Stimulated activated CD8-positive, alpha-beta memory T cell treated with anti-CD3 and anti-CD28 coated beads, Interleukin-12 subunit alpha, Interleukin-12 subunit beta, amount 100 ng/mL, for 24 hours (primary cell): ENCODE measurements around the gene SGO2.

Experiments used
- DNase-seq: peaks from one replicate; pipeline ENCODE4 v3.0.0-alpha.2; 2020; ENCODE audit errors: extremely low read depth

Gene SGO2

DNA sequence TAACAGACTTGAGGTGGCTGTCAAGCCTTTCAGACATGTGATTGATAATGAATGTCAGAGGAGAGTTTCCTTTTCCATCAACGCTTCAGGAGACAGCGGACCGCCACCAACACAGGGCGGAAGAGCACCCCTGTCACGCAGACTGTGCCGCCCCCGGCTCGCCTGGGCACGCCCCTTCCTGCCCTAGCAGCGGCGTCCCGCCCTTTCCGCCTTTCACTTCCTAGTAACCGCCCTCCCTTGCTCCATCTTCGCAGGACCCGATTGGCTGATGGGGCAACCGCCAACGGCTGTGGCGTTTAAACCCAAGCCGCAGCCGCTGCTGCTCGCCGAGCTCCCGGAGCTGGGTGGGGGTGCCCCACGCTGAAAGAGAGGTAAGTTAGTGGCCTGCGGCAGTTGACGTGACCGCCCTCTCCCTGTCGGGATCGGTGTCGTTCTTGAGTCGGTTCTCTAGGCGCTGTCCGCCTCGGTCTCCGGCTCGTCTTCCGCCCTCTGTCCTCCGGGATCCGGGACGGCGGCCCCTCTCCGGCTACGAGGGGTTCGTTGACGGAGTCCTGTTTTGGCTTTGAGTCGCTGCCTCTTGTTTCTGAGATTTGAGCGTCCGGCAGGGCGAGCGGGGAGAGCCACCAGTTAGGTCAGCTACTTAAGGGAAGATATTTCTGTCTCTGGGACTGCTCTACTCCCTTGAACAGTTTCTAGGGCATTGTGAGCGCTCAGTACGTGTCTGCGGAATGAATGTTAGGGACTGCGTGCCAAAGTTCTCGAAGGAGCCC, at the start of gene SGO2:
TSS of gene SGO2 (plus strand) at position 326 of the 770 bp plus-strand sequence. CDS start 6,769 bp downstream, outside the sequence.
- peak; percentile 91 for DNase-seq

DNA sequence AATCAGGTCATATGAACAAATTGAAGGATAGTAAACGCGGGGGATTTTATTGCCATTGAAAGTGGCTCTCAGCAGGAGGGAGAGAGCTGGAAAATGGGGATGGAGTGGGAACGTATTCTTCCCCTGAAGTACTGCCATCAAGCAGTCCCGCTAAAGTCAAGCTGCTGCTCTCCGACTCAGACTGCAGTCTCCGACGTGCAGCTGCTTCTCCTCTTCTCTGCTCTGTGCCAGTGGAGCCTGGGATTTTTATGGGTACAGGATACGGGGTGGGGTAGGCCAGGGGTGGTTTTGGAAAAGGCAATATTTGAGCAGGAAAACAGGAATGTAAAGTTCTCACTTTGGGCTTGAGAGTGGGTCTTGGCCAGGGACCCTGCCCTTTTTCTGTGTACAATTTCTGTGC, 49.2 kb upstream of the SGO2 start:
- DNase-seq, result no peak

DNA sequence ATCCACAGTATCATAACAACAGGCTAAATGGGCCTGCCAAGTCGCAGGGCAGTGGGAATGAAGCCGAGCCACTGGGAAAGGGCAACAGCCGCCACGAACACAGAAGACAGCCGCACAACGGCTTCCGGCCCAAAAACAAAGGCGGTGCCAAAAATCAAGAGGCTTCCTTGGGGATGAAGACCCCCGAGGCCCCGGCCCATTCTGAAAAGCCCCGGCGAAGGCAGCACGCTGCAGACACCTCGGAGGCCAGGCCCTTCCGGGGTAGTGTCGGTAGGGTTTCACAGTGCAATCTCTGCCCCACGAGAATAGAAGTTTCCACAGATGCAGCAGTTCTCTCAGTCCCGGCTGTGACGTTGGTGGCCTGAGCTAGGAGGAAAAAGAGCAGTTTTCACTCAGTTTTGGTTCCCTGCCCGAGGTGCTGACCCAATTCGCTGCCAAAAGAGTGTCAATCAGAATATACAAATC, 48.3 kb upstream of the SGO2 start:
- DNase-seq, result no peak

DNA sequence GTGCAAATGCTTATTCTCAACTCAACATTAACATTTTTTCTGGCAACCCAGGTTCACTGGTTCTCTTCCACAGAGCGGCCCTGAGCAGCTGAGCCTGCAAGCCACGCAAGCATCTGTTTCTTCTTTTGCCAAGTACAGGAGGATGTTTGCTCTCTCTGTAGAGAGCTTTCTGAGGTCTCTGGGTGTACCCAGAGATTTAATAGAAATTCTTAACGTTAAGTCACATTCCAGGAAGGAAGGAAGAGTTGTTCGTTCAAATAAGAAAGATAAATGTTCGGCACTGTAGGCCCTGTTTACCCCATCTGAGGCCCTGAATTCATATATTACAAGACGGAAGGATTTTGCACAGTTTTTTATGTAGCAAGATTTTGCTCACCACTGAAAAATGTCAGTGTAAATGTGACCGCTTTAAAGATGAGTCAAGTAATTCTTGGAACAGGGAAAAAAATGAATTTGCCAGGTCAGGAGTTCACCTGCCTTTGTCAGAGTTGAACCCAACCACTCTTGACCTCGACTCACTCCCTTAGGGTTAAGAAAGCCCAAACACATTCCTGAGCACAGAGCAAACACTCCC, 46.2 kb upstream of the SGO2 start:
- DNase-seq, result no peak

- DNase-seq, result no peak
These were observed 43.8 kb upstream of the SGO2 start for GRCh38 chr2:200482194-200482593.

GRCh38 chr2:200483729-200484198, 42.2 kb upstream of the SGO2 start:
- no peak for DNase-seq

DNA sequence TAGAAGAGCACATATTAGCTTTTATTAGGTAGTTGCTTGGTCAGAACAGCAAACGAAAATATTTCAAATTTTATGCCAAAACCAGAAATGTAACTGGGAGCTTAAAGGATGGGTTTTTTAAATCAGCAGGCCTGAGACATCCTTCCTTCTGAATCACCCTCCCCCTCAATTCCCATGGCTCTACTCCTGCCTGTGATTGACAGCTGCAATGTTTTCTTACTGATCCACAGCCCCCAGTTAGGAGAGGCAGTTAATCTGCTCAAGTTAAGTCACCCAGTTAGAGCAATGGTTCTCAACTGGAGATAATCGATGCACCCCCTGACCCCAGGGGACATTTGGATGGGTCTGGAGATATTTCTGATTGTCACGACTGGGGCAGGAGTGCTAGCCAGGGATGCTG, 41.1 kb upstream of the SGO2 start:
- DNase-seq, result no peak

- no peak for DNase-seq
These were observed 39.5 kb upstream of the SGO2 start for GRCh38 chr2:200486529-200486928.

- no peak for DNase-seq
These were observed 37.8 kb upstream of the SGO2 start for GRCh38 chr2:200488169-200488568.

GRCh38 chr2:200490001-200490400, 36.0 kb upstream of the SGO2 start:
- DNase-seq, result no peak

- no peak for DNase-seq
These were observed 33.4 kb upstream of the SGO2 start for GRCh38 chr2:200492656-200493055.

GRCh38 chr2:200494048-200494447, 32.0 kb upstream of the SGO2 start:
- DNase-seq, result no peak

- no peak for DNase-seq
These were observed 29.3 kb upstream of the SGO2 start for GRCh38 chr2:200496696-200497095.

DNA sequence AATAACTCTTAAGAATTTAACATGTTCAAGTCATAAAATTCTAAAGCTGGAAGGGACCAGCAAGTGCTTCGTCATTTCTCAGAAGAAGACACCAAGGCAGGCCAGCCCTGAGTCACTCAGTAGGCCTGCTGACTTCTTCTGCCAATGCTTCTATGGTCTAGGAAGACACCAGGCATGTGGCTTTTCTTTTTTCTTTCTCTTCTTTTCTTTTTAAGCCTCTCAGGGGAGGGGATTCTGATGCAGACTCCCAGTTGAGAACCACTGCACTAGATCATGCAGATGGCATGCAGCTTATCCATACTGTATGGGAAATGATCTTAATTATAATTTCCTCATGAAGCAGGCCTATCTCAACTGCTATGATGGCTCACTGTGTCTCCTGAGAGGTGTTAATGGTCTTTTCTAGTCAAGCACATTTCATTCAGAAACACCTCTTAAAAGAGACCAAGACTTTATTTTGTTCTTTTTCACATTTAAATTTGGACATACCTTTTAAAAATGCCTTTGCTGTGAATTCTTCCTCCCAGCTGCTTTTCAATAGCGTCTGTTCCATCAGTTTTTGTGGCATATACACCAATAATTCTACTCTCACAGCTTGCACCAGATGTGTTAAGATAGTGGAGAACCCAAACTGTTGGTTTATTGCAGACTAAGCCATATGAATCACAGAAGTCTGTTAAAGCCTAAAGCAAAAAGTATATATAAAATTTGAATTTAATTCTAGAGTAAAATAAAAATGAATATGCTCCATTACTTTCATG, 27.4 kb upstream of the SGO2 start:
- no peak for DNase-seq

DNA sequence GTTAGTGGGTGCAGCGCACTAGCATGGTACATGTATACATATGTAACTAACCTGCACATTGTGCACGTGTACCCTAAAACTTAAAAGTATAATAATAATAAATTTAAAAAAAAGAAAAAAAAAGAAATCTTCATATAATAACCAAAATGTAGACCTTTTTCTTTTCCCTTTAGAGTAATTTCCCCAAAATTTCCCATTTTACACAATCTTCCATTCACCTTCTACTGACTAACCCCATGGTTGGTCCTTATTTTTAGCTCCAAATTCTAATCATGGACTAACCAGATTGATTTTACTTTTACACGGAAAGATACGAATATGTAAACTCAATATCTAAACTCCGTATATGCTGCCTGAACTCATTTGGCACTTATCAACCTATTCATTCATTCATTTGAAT, 23.8 kb upstream of the SGO2 start:
- no peak for DNase-seq

DNA sequence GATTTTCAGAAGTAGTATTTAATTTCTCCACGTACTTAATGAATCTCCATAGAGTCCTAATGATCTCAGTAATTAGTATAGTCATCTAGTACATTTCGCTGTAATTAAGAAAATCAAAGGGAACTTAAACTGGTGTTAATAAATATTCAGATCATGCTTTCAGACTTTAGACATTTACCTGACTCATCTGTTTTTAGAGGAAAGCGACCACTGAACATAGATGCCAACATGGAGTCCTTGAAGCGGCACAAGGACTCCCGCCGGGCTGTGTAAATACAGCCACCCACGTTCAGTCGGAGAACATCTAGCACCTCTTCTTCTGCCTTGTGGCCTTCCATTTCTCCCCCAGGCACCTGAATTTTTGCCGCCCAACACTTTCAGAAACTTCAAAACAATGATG, 19.3 kb upstream of the SGO2 start:
- no peak for DNase-seq

DNA sequence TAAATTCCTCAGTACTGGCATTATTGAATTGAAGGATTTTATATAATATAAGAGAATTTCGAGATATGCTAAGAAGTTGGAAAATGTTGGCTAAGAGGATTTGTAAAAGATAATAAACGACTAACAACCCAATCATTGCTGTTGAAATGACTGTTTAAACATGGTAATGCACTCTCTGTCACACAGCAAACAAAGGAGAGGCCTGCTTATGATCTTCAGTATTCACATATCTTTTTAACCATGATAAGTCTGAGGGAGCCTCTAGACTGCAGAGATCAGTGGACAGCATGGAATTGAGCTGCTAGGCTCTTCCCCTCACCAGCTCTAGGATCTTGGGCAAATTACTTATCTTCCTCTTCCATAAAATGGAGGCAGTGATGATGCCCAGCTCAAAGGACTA, 18.8 kb upstream of the SGO2 start:
- DNase-seq, result no peak

- no peak for DNase-seq
These were observed 16.8 kb upstream of the SGO2 start for GRCh38 chr2:200509235-200509611.

DNA sequence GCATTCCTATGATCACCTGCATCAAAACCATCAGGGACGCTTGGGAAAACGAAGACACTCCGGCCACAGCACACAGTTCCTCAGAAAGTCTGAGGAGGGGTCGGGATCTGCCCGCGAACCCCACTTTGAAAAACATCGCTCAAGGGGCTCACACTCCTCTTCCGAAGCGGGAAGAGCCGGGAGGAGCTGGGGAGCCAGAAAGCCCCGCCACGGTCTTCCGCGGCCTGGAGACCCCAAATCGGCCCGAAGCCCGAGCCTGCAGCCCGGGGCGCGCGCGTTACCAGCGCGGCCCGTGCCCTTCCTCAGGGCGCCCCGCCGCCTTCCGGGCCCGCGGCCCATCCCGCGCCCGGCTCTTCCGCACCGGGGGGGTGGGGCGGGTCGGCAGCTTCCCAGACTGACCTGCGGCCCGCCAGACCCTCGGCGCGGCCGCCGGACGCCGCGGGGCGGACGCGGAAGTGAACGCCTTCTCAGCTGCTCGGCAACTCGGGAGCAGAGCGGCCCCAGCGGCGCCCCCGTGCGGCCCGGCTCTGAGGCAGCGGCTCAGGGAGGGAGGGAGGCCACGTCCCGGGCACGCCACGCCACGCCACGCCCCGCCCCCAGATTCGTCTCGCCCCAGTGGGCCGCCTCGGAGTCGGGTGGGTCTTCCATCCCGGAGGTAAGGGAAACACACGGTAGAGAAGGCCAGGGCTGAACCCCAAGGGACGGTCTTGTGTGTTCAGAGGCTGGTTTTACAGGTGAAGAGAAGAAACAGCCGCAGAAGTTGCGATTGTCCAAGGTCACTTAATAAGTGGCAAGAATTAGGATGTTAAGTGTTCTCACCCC, 16.2 kb upstream of the SGO2 start, which contains the start of gene KCTD18:
TSS of gene KCTD18 (minus strand) at position 457 of the 822 bp plus-strand sequence. CDS start 3,052 bp downstream, outside the sequence.
- DNase-seq, result peak; percentile 80

GRCh38 chr2:200515155-200515554, 10.9 kb upstream of the SGO2 start:
- DNase-seq, result no peak

DNA sequence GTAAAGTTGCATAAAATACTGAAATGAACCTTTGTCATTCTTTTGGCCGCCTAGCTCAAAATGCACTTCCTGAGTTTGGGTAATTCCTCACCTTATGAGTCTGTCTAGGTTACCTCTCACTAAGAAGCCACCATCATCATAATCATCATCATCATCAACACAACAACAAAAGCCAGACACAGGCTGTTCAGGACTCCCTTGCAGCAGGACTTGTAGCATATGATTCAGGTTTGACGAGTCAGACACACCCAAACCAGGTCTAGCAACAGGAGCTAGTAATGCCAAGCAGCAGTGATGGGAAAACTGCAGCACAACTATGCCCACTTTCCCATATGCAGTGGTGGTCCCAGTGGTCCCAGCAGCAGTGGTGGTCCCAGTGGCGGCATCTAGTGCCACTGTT, 2.8 kb upstream of the SGO2 start:
- DNase-seq, result no peak

DNA sequence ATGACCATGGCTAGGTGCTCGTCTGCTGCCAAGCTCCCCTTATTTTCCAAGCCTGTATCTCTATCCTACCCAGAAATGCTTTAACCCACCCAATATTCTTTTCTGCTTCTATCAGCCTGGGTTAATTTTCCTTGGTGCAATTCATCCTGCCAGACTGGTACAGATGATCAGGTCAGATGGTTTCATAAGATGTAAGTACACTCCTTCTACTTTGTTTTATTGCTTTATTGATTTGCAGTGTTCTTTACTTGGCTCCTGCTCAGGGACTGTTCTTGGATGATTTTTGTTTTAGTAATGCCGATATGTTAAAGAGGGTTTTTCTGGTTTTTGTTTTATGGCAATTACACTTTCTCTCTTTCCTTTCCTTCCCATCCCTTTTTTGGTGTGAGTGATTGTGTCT, 2.4 kb upstream of the SGO2 start:
- no peak for DNase-seq
